GM23338 (cell line): ENCODE data around the gene FMN1. TPM values are rescaled to one million over a fixed set of nuclear protein-coding genes. Genes with fewer than 3 reads are reported as not detected.

Experiments used
- CREB1 ChIP-seq: fragments of 250-450 bp; sonication (Bioruptor Pico); IDR thresholded peaks from 2 replicates; pipeline ENCODE4 v1.5.0; 2020; ENCODE audit warnings: low read depth, mild to moderate bottlenecking, moderate library complexity
- EZH2 ChIP-seq: fragments of 200-600 bp; sonication (generic); IDR thresholded peaks from one replicate; pipeline ENCODE4 v1.8.0; 2017; ENCODE audit warnings: antibody characterized with exemption, mild to moderate bottlenecking, low read depth; ENCODE audit not compliant: unreplicated experiment
- EZH2phosphoT487 ChIP-seq: fragments of 200-600 bp; sonication (generic); IDR thresholded peaks from one replicate; pipeline ENCODE4 v1.8.1; 2018; ENCODE audit warnings: antibody characterized with exemption; ENCODE audit not compliant: unreplicated experiment
- JUNB ChIP-seq: IDR thresholded peaks from one replicate; pipeline ENCODE4 v1.6.1; 2016; ENCODE audit warnings: antibody characterized with exemption; ENCODE audit not compliant: unreplicated experiment
- POLR2AphosphoS5 ChIP-seq: IDR thresholded peaks from 2 replicates; pipeline ENCODE4 v1.6.1; 2016; ENCODE audit warnings: antibody characterized with exemption, low read depth
- STAT1 ChIP-seq: IDR thresholded peaks from one replicate; pipeline ENCODE4 v1.6.1; 2016; ENCODE audit warnings: antibody characterized with exemption; ENCODE audit not compliant: unreplicated experiment
- ZNF114 ChIP-seq: fragments of 250-450 bp; sonication (Bioruptor Pico); IDR thresholded peaks from 2 replicates; pipeline ENCODE4 v1.5.0; 2020; ENCODE audit warnings: mild to moderate bottlenecking, moderate library complexity
- polyA plus RNA-seq: library from polyadenylated mRNA; unstranded; fragments of >200 nt; fragmentation: Nextera tagmentation; extraction: Ambion mirVana; gene quantifications from 2 replicates; pipeline ENCODE4 v1.2.1, GENCODE V29; 2016
- total RNA-seq: library from RNA; depleted of rRNA; stranded (reverse); fragments of >200 nt; shearing (Covaris generic); gene quantifications from 2 replicates; pipeline ENCODE4 v1.2.3, GENCODE V29; 2014
- TF ChIP-seq, protein P1 (sequence below): fragments of 250-450 bp; sonication (Bioruptor Pico); IDR thresholded peaks from 2 replicates; pipeline ENCODE4 v1.5.0; 2020; ENCODE audit warnings: mild to moderate bottlenecking, moderate library complexity
- TF ChIP-seq, protein P2 (sequence below), 2 experiments: fragments of 200-600 bp in 1 of 2; sonication (generic) in 1 of 2; conservative IDR thresholded peaks; 2 replicates each; pipeline versions ENCODE4 v1.5.1 to v1.6.1; 2016 to 2017; ENCODE audit warnings: antibody characterized with exemption in 2 of 2, low read depth in 2 of 2, mild to moderate bottlenecking in 2 of 2, moderate library complexity in 1 of 2

The FMN1 gene
- total and polyA plus RNA-seq, 2 experiments from 2014 or later = 1.2 to 1.6 TPM

GRCh38 chr15:32942401-32942841, 252.1 kb downstream of the FMN1 start (continued):
- TF ChIP-seq, protein P1, sequence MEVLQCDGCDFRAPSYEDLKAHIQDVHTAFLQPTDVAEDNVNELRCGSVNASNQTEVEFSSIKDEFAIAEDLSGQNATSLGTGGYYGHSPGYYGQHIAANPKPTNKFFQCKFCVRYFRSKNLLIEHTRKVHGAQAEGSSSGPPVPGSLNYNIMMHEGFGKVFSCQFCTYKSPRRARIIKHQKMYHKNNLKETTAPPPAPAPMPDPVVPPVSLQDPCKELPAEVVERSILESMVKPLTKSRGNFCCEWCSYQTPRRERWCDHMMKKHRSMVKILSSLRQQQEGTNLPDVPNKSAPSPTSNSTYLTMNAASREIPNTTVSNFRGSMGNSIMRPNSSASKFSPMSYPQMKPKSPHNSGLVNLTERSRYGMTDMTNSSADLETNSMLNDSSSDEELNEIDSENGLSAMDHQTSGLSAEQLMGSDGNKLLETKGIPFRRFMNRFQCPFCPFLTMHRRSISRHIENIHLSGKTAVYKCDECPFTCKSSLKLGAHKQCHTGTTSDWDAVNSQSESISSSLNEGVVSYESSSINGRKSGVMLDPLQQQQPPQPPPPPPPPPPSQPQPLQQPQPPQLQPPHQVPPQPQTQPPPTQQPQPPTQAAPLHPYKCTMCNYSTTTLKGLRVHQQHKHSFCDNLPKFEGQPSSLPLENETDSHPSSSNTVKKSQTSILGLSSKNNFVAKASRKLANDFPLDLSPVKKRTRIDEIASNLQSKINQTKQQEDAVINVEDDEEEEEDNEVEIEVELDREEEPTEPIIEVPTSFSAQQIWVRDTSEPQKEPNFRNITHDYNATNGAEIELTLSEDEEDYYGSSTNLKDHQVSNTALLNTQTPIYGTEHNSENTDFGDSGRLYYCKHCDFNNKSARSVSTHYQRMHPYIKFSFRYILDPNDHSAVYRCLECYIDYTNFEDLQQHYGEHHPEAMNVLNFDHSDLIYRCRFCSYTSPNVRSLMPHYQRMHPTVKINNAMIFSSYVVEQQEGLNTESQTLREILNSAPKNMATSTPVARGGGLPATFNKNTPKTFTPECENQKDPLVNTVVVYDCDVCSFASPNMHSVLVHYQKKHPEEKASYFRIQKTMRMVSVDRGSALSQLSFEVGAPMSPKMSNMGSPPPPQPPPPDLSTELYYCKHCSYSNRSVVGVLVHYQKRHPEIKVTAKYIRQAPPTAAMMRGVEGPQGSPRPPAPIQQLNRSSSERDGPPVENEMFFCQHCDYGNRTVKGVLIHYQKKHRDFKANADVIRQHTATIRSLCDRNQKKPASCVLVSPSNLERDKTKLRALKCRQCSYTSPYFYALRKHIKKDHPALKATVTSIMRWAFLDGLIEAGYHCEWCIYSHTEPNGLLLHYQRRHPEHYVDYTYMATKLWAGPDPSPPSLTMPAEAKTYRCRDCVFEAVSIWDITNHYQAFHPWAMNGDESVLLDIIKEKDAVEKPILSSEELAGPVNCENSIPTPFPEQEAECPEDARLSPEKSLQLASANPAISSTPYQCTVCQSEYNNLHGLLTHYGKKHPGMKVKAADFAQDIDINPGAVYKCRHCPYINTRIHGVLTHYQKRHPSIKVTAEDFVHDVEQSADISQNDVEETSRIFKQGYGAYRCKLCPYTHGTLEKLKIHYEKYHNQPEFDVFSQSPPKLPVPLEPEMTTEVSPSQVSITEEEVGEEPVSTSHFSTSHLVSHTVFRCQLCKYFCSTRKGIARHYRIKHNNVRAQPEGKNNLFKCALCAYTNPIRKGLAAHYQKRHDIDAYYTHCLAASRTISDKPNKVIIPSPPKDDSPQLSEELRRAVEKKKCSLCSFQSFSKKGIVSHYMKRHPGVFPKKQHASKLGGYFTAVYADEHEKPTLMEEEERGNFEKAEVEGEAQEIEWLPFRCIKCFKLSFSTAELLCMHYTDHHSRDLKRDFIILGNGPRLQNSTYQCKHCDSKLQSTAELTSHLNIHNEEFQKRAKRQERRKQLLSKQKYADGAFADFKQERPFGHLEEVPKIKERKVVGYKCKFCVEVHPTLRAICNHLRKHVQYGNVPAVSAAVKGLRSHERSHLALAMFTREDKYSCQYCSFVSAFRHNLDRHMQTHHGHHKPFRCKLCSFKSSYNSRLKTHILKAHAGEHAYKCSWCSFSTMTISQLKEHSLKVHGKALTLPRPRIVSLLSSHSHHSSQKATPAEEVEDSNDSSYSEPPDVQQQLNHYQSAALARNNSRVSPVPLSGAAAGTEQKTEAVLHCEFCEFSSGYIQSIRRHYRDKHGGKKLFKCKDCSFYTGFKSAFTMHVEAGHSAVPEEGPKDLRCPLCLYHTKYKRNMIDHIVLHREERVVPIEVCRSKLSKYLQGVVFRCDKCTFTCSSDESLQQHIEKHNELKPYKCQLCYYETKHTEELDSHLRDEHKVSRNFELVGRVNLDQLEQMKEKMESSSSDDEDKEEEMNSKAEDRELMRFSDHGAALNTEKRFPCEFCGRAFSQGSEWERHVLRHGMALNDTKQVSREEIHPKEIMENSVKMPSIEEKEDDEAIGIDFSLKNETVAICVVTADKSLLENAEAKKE (CRISPR knock-in tag) = no peak
- TF ChIP-seq ZNF114 (CRISPR knock-in tag) (no peak), STAT1 (no peak), CREB1 (CRISPR knock-in tag) (no peak), JUNB (no peak), POLR2AphosphoS5 (no peak), EZH2phosphoT487 (no peak), EZH2 (no peak)
- TF ChIP-seq, protein P2, sequence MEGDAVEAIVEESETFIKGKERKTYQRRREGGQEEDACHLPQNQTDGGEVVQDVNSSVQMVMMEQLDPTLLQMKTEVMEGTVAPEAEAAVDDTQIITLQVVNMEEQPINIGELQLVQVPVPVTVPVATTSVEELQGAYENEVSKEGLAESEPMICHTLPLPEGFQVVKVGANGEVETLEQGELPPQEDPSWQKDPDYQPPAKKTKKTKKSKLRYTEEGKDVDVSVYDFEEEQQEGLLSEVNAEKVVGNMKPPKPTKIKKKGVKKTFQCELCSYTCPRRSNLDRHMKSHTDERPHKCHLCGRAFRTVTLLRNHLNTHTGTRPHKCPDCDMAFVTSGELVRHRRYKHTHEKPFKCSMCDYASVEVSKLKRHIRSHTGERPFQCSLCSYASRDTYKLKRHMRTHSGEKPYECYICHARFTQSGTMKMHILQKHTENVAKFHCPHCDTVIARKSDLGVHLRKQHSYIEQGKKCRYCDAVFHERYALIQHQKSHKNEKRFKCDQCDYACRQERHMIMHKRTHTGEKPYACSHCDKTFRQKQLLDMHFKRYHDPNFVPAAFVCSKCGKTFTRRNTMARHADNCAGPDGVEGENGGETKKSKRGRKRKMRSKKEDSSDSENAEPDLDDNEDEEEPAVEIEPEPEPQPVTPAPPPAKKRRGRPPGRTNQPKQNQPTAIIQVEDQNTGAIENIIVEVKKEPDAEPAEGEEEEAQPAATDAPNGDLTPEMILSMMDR (conservative IDR thresholded peaks at IDR 0.05; ENCODE audit: low read depth in 2 of 2) = no peak
